PC-3 (cell line): ENCODE measurements around the gene ATG7. TPM values are rescaled to one million over a fixed set of nuclear protein-coding genes. Genes with fewer than 3 reads are reported as not detected.
"Not testable (repeated sequence)": the region's sequence is repeated elsewhere in the genome, so short reads cannot be mapped to it uniquely, and the experiment has no call there.

Experiments used
- ATAC-seq: fragments of 200-7000 bp; cut with Tn5 transposase; 2 replicates; pipeline ENCODE4 v1.9.1; 2020; ENCODE audit warnings: mild to moderate bottlenecking, moderate library complexity
- BruUV-seq: library from RNA; stranded (reverse); fragments of 400-500 nt; replicated peaks from 2 replicates; lab custom pipeline; 2021; lab: Mats Ljungman, UMichigan
- CTCF ChIA-PET: fragments of 300-600 bp; sonication (Branson Sonifier 250); formaldehyde crosslinking; loops from one replicate; lab custom pipeline; 2022; ENCODE audit warnings: antibody characterized with exemption; lab: Charles Lee
- POLR2A ChIA-PET: fragments of 300-600 bp; sonication (Branson Sonifier 250); formaldehyde crosslinking; loops from one replicate; lab custom pipeline; 2022; ENCODE audit warnings: antibody characterized with exemption; ENCODE audit not compliant: unreplicated experiment; lab: Charles Lee
- DNase-seq: peaks from one replicate; pipeline ENCODE4 v3.0.0-alpha.2; 2015
- H2AFZ ChIP-seq: fragments of 300-600 bp; sonication (generic); 2 replicates; pipeline ENCODE4 v1.6.0; 2016; ENCODE audit warnings: antibody characterized with exemption, low read length
- H3F3A ChIP-seq: fragments of 300-600 bp; sonication (generic); one replicate; pipeline ENCODE4 v1.6.0; 2017; ENCODE audit warnings: antibody characterized with exemption, low read length, control low read depth, mild to moderate bottlenecking; ENCODE audit not compliant: unreplicated experiment
- H3K27ac ChIP-seq: fragments of 300-600 bp; sonication (generic); 2 replicates; pipeline ENCODE4 v1.5.1; 2016; ENCODE audit warnings: mild to moderate bottlenecking, low read length
- H3K27me3 ChIP-seq: fragments of 300-600 bp; sonication (generic); 2 replicates; pipeline ENCODE4 v1.6.1; 2016; ENCODE audit warnings: low read length, mixed read lengths
- H3K36me3 ChIP-seq: fragments of 300-600 bp; sonication (generic); 2 replicates; pipeline ENCODE4 v1.6.1; 2016; ENCODE audit warnings: low read depth, mixed run types, low read length, mixed read lengths
- H3K4me1 ChIP-seq: fragments of 300-600 bp; sonication (generic); 2 replicates; pipeline ENCODE4 v1.5.1; 2016; ENCODE audit warnings: low read length; ENCODE audit not compliant: insufficient read depth
- H3K4me2 ChIP-seq: fragments of 300-600 bp; sonication (generic); 2 replicates; pipeline ENCODE4 v1.6.0; 2016; ENCODE audit warnings: low read length
- H3K4me3 ChIP-seq: fragments of 300-600 bp; sonication (generic); 2 replicates; pipeline ENCODE4 v1.5.1; 2016; ENCODE audit warnings: mild to moderate bottlenecking, low read length, mixed read lengths
- H3K79me2 ChIP-seq: fragments of 300-600 bp; sonication (generic); 2 replicates; pipeline ENCODE4 v1.6.1; 2017; ENCODE audit warnings: low read length, mixed read lengths
- H3K9ac ChIP-seq: fragments of 300-600 bp; sonication (generic); 2 replicates; pipeline ENCODE4 v1.6.0; 2016; ENCODE audit warnings: mild to moderate bottlenecking, low read length
- H3K9me2 ChIP-seq: fragments of 300-600 bp; sonication (generic); replicated peaks from 2 replicates; pipeline ENCODE4 v1.6.1; 2016; ENCODE audit warnings: mixed run types, low read length, mixed read lengths
- H3K9me3 ChIP-seq: fragments of 300-600 bp; sonication (generic); 2 replicates; pipeline ENCODE4 v1.6.1; 2016; ENCODE audit warnings: low read length, mixed read lengths
- H4K20me1 ChIP-seq: fragments of 300-600 bp; sonication (generic); 2 replicates; pipeline ENCODE4 v1.6.1; 2016; ENCODE audit warnings: low read length, mixed read lengths
- CTCF ChIP-seq: fragments of 300-600 bp; sonication (generic); conservative IDR thresholded peaks from 2 replicates; pipeline ENCODE4 v1.5.1; 2017; ENCODE audit warnings: antibody characterized with exemption, low read depth, mild to moderate bottlenecking, low read length
- EZH2 ChIP-seq: fragments of 300-600 bp; sonication (generic); IDR thresholded peaks from one replicate; pipeline ENCODE4 v1.6.1; 2017; ENCODE audit warnings: antibody characterized with exemption, mild to moderate bottlenecking, low read length; ENCODE audit not compliant: unreplicated experiment
- EZH2phosphoT487 ChIP-seq: fragments of 300-600 bp; sonication (generic); IDR thresholded peaks from 2 replicates; pipeline ENCODE4 v1.6.1; 2018; ENCODE audit warnings: mild to moderate bottlenecking, antibody characterized with exemption, low read length, borderline replicate concordance
- intact Hi-C: fragments of 100-400 bp; cut with micrococcal nuclease; formaldehyde crosslinking; loops from 2 replicates; pipeline ENCODE4 v1.9.0; 2023
- total RNA-seq: library from RNA; depleted of rRNA; stranded (reverse); fragments of >200 nt; gene quantifications from 2 replicates; pipeline ENCODE4 v1.2.3, GENCODE V29; 2014

The ATG7 gene
- total RNA-seq, 1 experiment from 2014 or later = 36.5 TPM

GRCh38 chr3:11444404-11444803, 172.2 kb downstream of the ATG7 start:
- TF ChIP-seq EZH2 (no peak), EZH2phosphoT487 (no peak), CTCF (no peak)
- no TSS peak for BruUV-seq
- POLR2A ChIA-PET = no interaction called here
- no peaks in the 10 kb centered on the region for H3K9me2 ChIP-seq
- H3K4me3 ChIP-seq = no peak overlapping the region
- CTCF ChIA-PET = no interaction called here
- intact Hi-C loops = no loop called here
- no peak for DNase-seq
- H2AFZ ChIP-seq = no peak overlapping the region
- no peaks in the 10 kb centered on the region for H3K36me3 ChIP-seq
- ATAC-seq = no peak
- no peaks in the 10 kb centered on the region for H3K9me3 ChIP-seq
- H3K4me2 ChIP-seq = no peak overlapping the region
- no peak overlapping the region for H3K27ac ChIP-seq
- no peak overlapping the region for H3K9ac ChIP-seq
- no peaks in the 10 kb centered on the region for H3F3A ChIP-seq
- no peaks in the 10 kb centered on the region for H3K27me3 ChIP-seq
- H3K4me1 ChIP-seq = no peaks in the 10 kb centered on the region
- H3K79me2 ChIP-seq = no peaks in the 10 kb centered on the region
- H4K20me1 ChIP-seq = no peaks in the 10 kb centered on the region

GRCh38 chr3:11445193-11445592, 173.0 kb downstream of the ATG7 start:
- H3K4me1 ChIP-seq, DNase-seq, H3K9me2 ChIP-seq, BruUV-seq, H3F3A ChIP-seq, intact Hi-C loops, H3K4me3 ChIP-seq, H3K36me3 ChIP-seq, H3K79me2 ChIP-seq, CTCF ChIA-PET, H3K9me3 ChIP-seq, ATAC-seq, H2AFZ ChIP-seq, H3K27me3 ChIP-seq, H3K27ac ChIP-seq, H4K20me1 ChIP-seq, H3K4me2 ChIP-seq, POLR2A ChIA-PET, H3K9ac ChIP-seq: not testable (repeated sequence)

GRCh38 chr3:11445883-11446282, 173.7 kb downstream of the ATG7 start:
- intact Hi-C loops = no loop called here
- no peak for TF ChIP-seq EZH2
- no peak for TF ChIP-seq EZH2phosphoT487
- TF ChIP-seq CTCF = no peak
- POLR2A ChIA-PET = no interaction called here
- no peaks in the 10 kb centered on the region for H3K4me1 ChIP-seq
- ATAC-seq (no peak; the same call in 1 of the 2 replicates), DNase-seq (no peak)
- CTCF ChIA-PET = no interaction called here
- 0 out of 2 replicates have a peak, but pooled peaks cover 5% of the 10 kb centered on the region for H3K36me3 ChIP-seq
- H3K9me2 ChIP-seq = no peaks in the 10 kb centered on the region
- no peak overlapping the region for H3K9ac ChIP-seq
- BruUV-seq = no TSS peak
- H3K27me3 ChIP-seq = no peaks in the 10 kb centered on the region
- no peak overlapping the region for H3K4me3 ChIP-seq
- H3K9me3 ChIP-seq = no peaks in the 10 kb centered on the region
- H3F3A ChIP-seq = no peaks in the 10 kb centered on the region
- no peak overlapping the region for H2AFZ ChIP-seq
- no peak overlapping the region for H3K4me2 ChIP-seq
- no peaks in the 10 kb centered on the region for H3K79me2 ChIP-seq
- H3K27ac ChIP-seq = no peak overlapping the region
- no peaks in the 10 kb centered on the region for H4K20me1 ChIP-seq
